Non-pigmented ciliary epithelial cell (primary cell): ENCODE data around the gene SPEN.
"Not testable (repeated sequence)": the region's sequence is repeated elsewhere in the genome, so short reads cannot be mapped to it uniquely, and the experiment has no call there.

Source experiments
- DNase-seq: peaks from one replicate; pipeline ENCODE4 v3.0.0-alpha.2; 2010; ENCODE audit warnings: low read depth

SPEN gene

GRCh38 chr1:15962671-15963362 lies 115.3 kb downstream of the SPEN start:
- DNase-seq, result no peak

DNA sequence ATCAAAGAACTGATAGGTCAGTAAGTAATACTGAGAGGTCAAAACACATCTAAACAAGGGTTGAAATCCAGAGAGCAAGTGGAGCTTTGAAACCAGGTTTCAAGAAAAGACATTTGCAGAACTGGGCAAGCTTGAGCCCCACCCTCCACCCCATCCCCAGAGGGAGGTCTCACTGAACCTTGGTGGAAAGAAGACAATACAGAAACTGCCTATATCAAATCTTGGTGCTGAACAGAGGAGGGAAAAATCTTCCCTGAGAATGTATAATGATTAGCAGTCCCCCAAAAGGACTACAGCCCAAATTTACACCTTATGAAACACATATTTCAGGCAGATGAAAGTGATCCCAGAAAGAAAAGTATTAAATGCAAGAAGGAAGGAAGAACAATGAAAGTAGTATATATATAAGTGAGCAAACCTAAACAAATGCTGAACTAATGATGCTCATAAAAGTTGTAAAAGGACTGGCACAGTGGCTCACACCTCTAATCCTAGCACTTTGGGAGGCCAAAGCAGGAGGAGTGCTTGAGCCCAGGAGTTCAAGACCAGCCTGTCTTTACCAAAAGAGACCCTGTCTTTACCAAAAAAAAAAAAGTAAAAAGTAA lies 116.0 kb downstream of the SPEN start:
- no peak for DNase-seq

GRCh38 chr1:15963968-15964648 lies 116.6 kb downstream of the SPEN start:
- no peak for DNase-seq

DNA sequence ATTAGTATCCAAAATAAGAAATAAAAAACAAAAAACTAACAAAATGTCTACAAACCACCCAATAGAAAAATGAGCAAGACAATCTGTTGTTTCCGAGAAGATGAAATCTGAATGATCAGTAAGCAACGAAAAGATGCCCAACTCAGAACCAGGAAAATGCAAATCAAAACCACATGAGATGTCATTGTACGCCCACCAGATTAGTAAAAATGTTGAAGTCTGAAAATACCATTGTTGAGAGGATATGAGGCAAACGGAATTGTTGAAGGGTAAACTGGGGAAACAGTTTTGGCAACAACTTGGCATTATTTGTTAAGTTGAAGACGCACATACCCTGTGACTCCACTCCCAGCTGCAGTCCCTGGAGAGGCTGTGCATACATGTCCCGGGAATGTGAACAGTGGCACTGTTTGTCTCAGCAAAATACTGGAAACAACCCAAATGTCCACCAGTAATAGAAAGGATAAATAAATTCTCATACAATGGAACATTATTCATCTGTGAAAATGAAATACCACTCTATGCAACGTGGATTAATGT lies 117.8 kb downstream of the SPEN start:
- DNase-seq, result no peak

DNA sequence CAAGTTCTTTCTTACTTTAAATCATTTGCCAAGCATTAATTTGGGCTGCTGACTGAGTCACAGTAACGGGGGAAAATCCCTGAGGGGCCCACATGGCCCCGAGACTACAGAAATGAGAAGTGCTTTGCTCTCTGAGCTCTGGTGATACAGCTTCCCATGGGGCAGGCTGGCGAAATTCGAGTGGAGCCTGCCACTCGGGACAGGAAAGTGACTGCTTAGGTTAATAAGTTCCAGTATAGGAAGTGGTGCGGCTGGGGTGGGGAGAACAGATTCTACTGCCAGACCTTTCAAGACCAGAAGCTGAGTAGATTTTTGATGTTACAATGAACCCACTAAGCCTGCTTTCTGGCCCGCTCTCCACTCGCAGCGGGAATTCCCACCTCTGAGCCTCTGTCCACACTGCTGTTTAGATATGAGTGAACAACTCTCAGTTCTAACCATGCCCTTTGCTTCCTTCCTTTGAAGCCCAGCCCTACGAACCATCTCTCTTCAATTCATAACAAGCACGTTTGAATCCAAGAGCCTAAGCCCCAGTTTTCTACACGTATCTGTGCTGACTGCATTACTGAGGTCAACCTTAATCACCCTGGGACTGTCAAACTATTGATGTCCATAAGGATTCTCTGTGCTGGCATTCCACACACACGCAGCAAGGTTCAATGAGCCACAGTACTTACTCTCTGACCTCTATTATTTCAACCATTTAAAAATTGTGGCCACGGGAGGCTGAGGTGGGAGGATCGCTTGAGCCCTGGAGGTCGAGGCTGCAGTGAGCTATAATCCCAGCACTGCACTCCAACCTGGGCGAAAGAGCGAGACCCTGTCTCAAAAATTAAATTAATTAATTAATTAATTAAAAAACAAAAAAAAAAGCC lies 118.8 kb downstream of the SPEN start:
- DNase-seq, result no peak

DNA sequence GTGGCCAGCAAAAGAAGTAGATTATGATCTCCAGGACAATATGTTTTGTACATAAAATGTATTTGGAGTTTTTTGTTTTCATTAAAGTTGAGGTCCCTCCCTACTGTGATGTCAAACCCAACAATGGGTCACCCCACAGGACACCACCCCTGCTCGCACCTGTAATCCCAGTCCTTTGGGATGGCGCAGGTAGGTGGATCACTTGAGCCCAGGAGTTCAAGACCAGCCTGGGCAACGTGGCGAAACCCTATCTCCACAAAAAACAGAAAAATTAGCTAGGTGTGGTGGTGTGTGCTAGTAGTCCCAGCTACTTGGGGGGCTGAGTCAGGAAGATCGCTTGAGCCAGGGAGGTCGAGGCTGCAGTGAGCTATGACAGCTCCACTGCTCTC lies 119.4 kb downstream of the SPEN start:
- no peak for DNase-seq

DNA sequence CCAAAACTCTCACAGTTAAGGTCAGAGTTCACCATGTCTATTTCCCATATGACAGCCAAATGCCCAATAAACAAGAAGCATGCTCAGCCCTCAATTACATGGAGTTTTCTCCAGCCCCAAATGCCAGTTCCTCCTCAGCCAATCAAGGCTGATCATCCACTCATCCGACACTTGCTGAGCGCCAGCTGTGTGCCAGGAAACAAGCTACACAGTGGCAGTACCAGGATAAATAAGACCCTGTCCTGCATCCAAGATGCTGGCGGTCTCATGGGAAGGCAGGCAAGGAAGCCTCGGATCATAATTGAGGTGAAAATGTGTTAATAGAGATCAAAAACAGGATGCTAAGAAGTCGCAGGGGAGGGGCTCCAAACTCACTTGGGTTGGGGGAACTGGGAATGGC lies 120.7 kb downstream of the SPEN start:
- DNase-seq, result no peak

DNA sequence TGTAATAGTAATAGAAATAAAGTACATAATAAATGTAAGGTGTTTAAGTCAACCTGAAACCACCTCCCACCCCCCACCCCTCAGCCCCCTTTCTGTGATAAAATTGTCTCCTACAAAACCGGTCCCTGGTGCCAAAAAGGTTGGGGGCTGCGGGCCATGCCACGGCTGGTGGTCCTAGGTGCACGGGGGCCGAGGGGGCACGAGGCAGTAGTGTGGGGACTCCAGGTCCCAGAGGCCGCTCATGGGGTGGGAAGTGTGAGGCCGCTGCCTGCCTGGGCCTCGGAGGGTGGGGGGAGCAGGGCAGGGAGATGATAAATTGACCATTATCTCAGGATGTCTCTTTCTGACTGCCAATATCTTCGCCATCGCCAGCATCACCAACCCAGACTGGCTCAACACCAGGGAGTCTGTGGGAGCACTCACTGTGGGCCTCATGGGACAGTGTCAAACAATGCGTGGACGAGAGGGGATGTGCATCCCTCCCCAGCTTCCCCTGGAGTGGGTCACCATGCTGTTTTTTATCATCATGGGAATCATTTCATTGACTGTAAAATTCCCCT lies 121.9 kb downstream of the SPEN start:
- DNase-seq, result no peak

- DNase-seq, result no peak
These were observed 123.4 kb downstream of the SPEN start for GRCh38 chr1:15970911-15971310.

- DNase-seq, result no peak
These were observed 124.9 kb downstream of the SPEN start for GRCh38 chr1:15972409-15972808.

DNA sequence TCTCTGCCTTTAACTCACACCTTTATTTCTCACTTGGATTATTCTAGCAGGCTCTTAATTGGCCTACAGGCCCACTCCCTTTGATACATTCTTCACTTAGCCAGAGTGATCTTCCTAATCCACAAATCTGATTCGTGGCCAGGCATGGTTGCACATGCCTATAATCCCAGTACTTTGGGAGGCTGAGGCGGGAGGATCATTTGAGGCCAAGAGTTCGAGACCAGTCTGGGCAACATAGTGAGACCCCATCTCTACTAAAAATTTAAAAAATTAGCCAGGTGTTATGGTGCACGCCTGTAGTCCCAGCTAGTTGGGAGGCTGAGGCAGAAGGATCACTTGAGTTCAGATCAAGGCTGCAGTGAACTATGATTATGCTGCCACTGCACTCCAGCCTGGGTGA lies 126.3 kb downstream of the SPEN start:
- DNase-seq, result no peak

DNA sequence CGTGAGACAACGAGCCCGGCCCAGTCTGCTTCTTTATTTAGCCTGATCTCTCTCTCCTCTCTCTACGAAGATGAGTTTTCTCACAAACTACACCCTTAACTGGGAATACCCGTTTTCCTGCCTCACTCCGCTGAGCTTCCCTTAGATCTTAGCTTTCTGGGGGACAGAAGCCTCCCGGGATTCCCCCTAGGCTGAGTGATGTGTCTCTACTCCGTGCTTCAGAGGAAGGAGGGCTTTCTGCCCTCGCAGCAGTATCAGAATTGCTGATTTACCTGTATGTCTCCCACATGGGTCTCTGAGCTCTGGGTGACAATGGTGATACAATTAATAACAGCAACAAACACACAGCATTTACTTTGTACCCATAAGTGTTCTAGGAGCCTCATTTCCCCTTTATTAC lies 127.3 kb downstream of the SPEN start:
- no peak for DNase-seq

- DNase-seq, result no peak
These were observed 127.9 kb downstream of the SPEN start for GRCh38 chr1:15975358-15975804.

GRCh38 chr1:15975805-15976680 lies 128.5 kb downstream of the SPEN start, which contains the start of gene ZBTB17:
TSS of gene ZBTB17 (minus strand) at chr1:15976101. CDS start at chr1:15948495, 27,606 bp downstream.
- peak; percentile 64 for DNase-seq

DNA sequence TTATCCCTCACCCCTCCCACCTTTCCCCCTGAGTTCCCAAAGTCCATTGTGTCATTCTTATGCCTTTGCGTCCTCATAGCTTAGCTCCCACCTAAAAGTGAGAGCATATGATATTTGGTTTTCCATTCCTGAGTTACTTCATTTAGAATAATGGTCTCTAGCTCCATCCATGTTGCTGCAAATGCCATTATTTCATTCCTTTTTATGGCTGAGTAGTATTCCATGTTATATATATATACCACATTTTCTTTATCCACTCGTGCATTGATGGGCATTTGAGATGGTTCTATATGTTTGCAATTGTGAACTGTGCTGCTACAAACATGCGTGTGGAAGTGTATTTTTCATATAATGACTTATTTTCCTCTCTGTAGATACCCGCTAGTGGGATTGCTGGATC lies 130.4 kb downstream of the SPEN start:
- not testable (repeated sequence) for DNase-seq

GRCh38 chr1:15981679-15982078 lies 134.2 kb downstream of the SPEN start:
- DNase-seq, result no peak

GRCh38 chr1:15983275-15983674 lies 135.8 kb downstream of the SPEN start:
- no peak for DNase-seq

- no peak for DNase-seq
These were observed 138.2 kb downstream of the SPEN start for GRCh38 chr1:15985611-15986297.

DNA sequence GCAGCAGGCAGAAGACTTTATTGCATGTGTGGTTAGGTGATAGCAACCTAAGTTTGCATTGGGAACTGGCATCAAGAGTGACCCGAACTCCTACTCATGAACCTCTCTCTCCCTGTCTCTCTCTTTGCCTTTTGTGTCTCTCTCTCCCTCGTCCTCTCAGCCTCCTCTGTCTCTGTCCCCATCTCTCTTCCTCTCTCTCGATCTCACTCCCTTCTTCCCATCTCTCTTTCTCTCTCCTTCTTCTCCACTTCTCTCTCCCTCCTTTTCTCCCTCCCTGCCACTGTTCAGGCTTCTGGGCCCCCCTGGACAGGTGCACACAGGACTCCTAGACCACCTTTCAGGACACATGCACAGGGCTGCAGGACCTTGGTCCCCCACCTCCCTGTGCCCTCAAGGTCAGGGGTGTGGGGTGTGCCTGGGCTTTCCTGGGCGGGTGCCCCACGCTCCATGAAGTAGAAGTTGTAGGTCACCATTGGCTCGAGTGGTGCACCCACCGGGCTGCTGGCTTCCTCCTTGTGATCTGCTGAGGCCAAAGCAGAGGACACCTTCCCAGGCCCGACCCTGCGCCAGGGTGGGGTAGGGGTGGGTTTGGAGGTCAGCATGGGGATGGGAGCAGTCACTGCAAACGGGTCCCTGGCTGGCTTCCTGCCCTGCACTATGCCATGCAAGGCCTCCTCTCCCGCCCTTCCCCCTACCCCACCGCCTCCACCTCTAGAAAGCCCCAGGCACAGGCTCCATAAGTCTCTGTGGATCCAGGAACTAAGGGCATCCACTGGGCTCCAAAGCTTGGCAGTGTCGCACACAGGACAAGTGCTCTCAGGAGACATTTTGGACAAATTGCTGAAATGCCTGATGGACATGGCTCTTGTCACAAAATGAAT lies 141.6 kb downstream of the SPEN start:
- no peak for DNase-seq
